Measurements from ENCODE around the gene TMIGD3.

The TMIGD3 gene

GRCh38 chr1:111507411-111508201 lies 4.2 kb upstream of the TMIGD3 start:
- no peak for DNase-seq (ENCODE audit: low read depth, low spot score)

- DNase-seq (ENCODE audit: low read depth, low spot score): no peak
These were observed 3.1 kb upstream of the TMIGD3 start for GRCh38 chr1:111506561-111506960.

GRCh38 chr1:111505641-111506119 lies 2.2 kb upstream of the TMIGD3 start:
- DNase-seq (ENCODE audit: low read depth, low spot score): no peak

- no peak for DNase-seq (ENCODE audit: low read depth, low spot score)
These were observed 664 bp upstream of the TMIGD3 start for GRCh38 chr1:111504097-111504496.

- DNase-seq (ENCODE audit: low read depth, low spot score): no peak
These were observed 1.8 kb downstream of the TMIGD3 start for GRCh38 chr1:111501645-111502044.

- no peak for DNase-seq (ENCODE audit: low read depth, low spot score)
These were observed 4.2 kb downstream of the TMIGD3 start for GRCh38 chr1:111499026-111499785.

- DNase-seq (ENCODE audit: low read depth, low spot score): no peak
These were observed 5.8 kb downstream of the TMIGD3 start for GRCh38 chr1:111497592-111497991.

- DNase-seq (ENCODE audit: low read depth, low spot score): no peak
These were observed 7.0 kb downstream of the TMIGD3 start for GRCh38 chr1:111496398-111496797.

GRCh38 chr1:111491070-111491469 lies 12.4 kb downstream of the TMIGD3 start:
- DNase-seq (ENCODE audit: low read depth, low spot score): no peak

GRCh38 chr1:111490220-111490619 lies 13.2 kb downstream of the TMIGD3 start:
- DNase-seq (ENCODE audit: low read depth, low spot score): no peak

- no peak for DNase-seq (ENCODE audit: low read depth, low spot score)
These were observed 13.8 kb downstream of the TMIGD3 start for GRCh38 chr1:111489604-111490003.

GRCh38 chr1:111488669-111489068 lies 14.8 kb downstream of the TMIGD3 start:
- DNase-seq (ENCODE audit: low read depth, low spot score): no peak

- DNase-seq (ENCODE audit: low read depth, low spot score): no peak
These were observed 16.3 kb downstream of the TMIGD3 start for GRCh38 chr1:111487133-111487532.

- no peak for DNase-seq (ENCODE audit: low read depth, low spot score)
These were observed 17.0 kb downstream of the TMIGD3 start for GRCh38 chr1:111486431-111486830.

- DNase-seq (ENCODE audit: low read depth, low spot score): no peak
These were observed 18.9 kb downstream of the TMIGD3 start for GRCh38 chr1:111484391-111485026.

GRCh38 chr1:111483876-111484275 lies 19.6 kb downstream of the TMIGD3 start:
- no peak for DNase-seq (ENCODE audit: low read depth, low spot score)

GRCh38 chr1:111483166-111483565 lies 20.3 kb downstream of the TMIGD3 start:
- DNase-seq (ENCODE audit: low read depth, low spot score): no peak

GRCh38 chr1:111481387-111482221 lies 21.8 kb downstream of the TMIGD3 start:
- DNase-seq (ENCODE audit: low read depth, low spot score): no peak

GRCh38 chr1:111480674-111481073 lies 22.8 kb downstream of the TMIGD3 start:
- no peak for DNase-seq (ENCODE audit: low read depth, low spot score)

- no peak for DNase-seq (ENCODE audit: low read depth, low spot score)
These were observed 26.6 kb downstream of the TMIGD3 start for GRCh38 chr1:111476761-111477309.

GRCh38 chr1:111476214-111476613 lies 27.2 kb downstream of the TMIGD3 start:
- DNase-seq (ENCODE audit: low read depth, low spot score): no peak
